KMS-11 (cell line): ENCODE data around the gene DHRS13.
A peak's percentile ranks its signal among the peaks of the same experiment; 100 is the strongest.
"Not testable (repeated sequence)": the region's sequence is repeated elsewhere in the genome, so short reads cannot be mapped to it uniquely, and the experiment has no call there.

Experiments
- H2AFZ ChIP-seq: fragments of 200-600 bp; sonication (generic); 2 replicates; pipeline ENCODE4 v1.6.1; 2016; ENCODE audit warnings: antibody characterized with exemption, mixed run types, low read depth
- H3K27ac ChIP-seq: fragments of 200-600 bp; sonication (generic); 2 replicates; pipeline ENCODE4 v1.6.1; 2016; ENCODE audit warnings: mild to moderate bottlenecking, mixed run types
- H3K27me3 ChIP-seq: fragments of 200-600 bp; sonication (generic); 2 replicates; pipeline ENCODE4 v1.6.1; 2017; ENCODE audit warnings: mild to moderate bottlenecking, low read depth, mixed run types, moderate library complexity; ENCODE audit not compliant: insufficient read depth
- H3K36me3 ChIP-seq: fragments of 200-600 bp; sonication (generic); 2 replicates; pipeline ENCODE4 v1.6.1; 2017; ENCODE audit warnings: mild to moderate bottlenecking, mixed run types; ENCODE audit not compliant: insufficient read depth
- H3K4me1 ChIP-seq: fragments of 200-600 bp; sonication (generic); 2 replicates; pipeline ENCODE4 v1.6.1; 2016; ENCODE audit warnings: mild to moderate bottlenecking, low read depth, mixed run types; ENCODE audit not compliant: poor library complexity, severe bottlenecking
- H3K4me2 ChIP-seq: fragments of 200-600 bp; sonication (generic); 2 replicates; pipeline ENCODE4 v1.7.0; 2016; ENCODE audit warnings: mild to moderate bottlenecking, mixed run types
- H3K4me3 ChIP-seq: fragments of 200-600 bp; sonication (generic); IDR thresholded peaks from 2 replicates; pipeline ENCODE4 v1.6.1; 2017; ENCODE audit warnings: low read depth, low read length, mixed read lengths; ENCODE audit not compliant: insufficient read depth
- H3K79me2 ChIP-seq: fragments of 200-600 bp; sonication (generic); 2 replicates; pipeline ENCODE4 v1.6.1; 2016; ENCODE audit warnings: low read depth, mixed run types; ENCODE audit not compliant: insufficient read depth
- H3K9ac ChIP-seq: fragments of 200-600 bp; sonication (generic); 2 replicates; pipeline ENCODE4 v1.6.1; 2016; ENCODE audit warnings: mild to moderate bottlenecking, mixed run types
- H4K20me1 ChIP-seq: fragments of 200-600 bp; sonication (generic); 2 replicates; pipeline ENCODE4 v1.6.1; 2016; ENCODE audit warnings: mild to moderate bottlenecking, mixed run types; ENCODE audit not compliant: insufficient read depth
- TF ChIP-seq, protein P1 (sequence below): fragments of 200-600 bp; sonication (generic); conservative IDR thresholded peaks from 2 replicates; pipeline ENCODE4 v1.6.1; 2017; ENCODE audit warnings: low read depth, mild to moderate bottlenecking, antibody characterized with exemption, low read length, moderate library complexity, mixed read lengths

Gene DHRS13

DNA sequence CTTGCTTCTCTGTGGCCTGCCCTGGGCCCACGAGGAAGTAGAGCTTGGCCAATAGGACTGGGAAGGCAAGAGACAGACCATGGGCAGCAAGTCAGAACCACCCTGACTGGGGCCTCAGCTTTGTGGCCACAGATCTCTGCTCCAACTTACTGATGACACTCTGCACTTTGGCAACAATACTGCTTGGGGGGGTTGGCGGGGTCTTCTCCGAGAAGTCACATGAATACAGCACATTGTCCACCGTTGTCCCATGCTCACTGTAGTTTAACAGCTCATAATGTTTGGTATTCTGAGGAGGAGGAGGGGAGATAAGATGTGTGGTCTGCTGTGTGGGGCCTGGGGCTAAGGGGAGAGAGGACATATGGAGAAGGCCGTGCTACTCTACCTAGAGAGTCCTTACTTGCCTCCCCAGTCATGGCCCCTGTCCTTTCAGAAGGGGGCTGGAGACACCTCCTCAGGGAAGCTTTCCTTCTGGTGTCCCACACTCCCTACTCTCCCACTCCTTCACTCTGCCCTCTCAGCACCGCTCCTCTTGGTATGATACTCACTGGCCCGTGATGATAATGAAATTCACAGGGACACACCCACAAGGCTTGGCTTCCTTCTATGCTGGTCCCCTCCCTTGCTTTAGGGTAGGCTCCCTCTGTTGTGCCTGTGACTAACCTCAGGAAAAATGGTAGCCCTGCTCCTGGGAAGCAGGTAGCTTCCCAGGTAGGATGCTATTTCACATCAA, 4.0 kb upstream of the DHRS13 start:
- Histone ChIP-seq H3K4me1 (peaks cover 6% of the 10 kb centered on the region), H3K36me3 (no peaks in the 10 kb centered on the region; the same call in 1 of the 2 replicates), H3K4me3 (no peak overlapping the region), H2AFZ (no peak overlapping the region), H3K27ac (no peak overlapping the region), H3K4me2 (no peak overlapping the region), H3K79me2 (0 out of 2 replicates have a peak, but pooled peaks cover 4% of the 10 kb centered on the region), H3K9ac (no peak overlapping the region), H3K27me3 (no peaks in the 10 kb centered on the region), H4K20me1 (no peaks in the 10 kb centered on the region)
- TF ChIP-seq, protein P1, sequence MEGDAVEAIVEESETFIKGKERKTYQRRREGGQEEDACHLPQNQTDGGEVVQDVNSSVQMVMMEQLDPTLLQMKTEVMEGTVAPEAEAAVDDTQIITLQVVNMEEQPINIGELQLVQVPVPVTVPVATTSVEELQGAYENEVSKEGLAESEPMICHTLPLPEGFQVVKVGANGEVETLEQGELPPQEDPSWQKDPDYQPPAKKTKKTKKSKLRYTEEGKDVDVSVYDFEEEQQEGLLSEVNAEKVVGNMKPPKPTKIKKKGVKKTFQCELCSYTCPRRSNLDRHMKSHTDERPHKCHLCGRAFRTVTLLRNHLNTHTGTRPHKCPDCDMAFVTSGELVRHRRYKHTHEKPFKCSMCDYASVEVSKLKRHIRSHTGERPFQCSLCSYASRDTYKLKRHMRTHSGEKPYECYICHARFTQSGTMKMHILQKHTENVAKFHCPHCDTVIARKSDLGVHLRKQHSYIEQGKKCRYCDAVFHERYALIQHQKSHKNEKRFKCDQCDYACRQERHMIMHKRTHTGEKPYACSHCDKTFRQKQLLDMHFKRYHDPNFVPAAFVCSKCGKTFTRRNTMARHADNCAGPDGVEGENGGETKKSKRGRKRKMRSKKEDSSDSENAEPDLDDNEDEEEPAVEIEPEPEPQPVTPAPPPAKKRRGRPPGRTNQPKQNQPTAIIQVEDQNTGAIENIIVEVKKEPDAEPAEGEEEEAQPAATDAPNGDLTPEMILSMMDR = no peak

DNA sequence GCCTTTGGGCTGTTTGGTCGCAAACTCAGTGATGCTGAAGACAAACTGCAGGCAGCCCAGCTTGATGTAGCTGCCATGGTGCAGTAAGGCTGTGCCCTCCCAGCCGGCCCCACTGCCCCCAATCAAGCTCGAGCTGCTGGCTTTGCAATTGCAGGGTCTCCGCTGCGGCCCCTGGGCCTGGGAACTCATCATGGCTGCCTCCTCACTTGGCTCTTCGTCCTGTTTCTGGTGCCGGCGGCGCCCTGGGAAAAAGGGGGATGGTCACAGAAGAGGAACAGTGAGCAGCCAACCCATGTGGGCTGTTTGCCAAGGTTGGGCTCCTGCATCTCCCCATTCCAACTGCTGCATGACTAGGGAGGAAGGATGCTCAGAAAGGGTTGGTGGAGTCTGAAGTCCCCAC, 3.4 kb upstream of the DHRS13 start:
- H3K4me2 ChIP-seq = no peak overlapping the region
- H3K27ac ChIP-seq = no peak overlapping the region
- H3K79me2 ChIP-seq = peaks cover 10% of the 10 kb centered on the region; the same call in 1 of the 2 replicates
- H3K36me3 ChIP-seq = no peaks in the 10 kb centered on the region; the same call in 1 of the 2 replicates
- H3K9ac ChIP-seq = no peak overlapping the region
- TF ChIP-seq, protein P1 = no peak
- no peak overlapping the region for H3K4me3 ChIP-seq
- no peaks in the 10 kb centered on the region for H4K20me1 ChIP-seq
- no peak overlapping the region for H2AFZ ChIP-seq
- H3K4me1 ChIP-seq = peaks cover 12% of the 10 kb centered on the region
- no peaks in the 10 kb centered on the region for H3K27me3 ChIP-seq

DNA sequence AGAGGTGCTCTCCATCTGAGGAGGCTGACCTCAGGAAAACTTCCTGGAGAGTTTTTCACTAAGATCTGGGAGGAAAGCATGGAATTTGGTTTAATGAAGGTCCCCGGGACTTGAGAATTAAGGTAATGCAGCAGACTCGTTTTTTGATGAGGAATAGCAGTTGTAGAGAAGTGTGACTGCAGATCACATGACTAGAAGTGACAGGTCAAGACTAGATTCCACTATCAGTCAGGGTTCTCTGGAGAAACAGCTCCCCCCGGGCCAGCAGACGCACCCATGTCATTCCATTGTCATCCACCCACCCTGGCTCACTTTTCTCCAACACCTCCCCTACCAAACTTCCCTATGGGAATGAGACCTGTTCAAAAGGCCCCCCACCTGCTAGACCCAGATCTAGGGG, 1.9 kb upstream of the DHRS13 start:
- Histone ChIP-seq H3K4me1 (peaks cover 17% of the 10 kb centered on the region), H3K9ac (no peak overlapping the region), H3K27ac (no peak overlapping the region), H3K4me2 (no peak overlapping the region), H3K27me3 (no peaks in the 10 kb centered on the region), H3K79me2 (peaks cover 12% of the 10 kb centered on the region; the same call in 1 of the 2 replicates), H3K4me3 (no peak overlapping the region), H3K36me3 (no peaks in the 10 kb centered on the region; the same call in 1 of the 2 replicates), H4K20me1 (no peaks in the 10 kb centered on the region), H2AFZ (no peak overlapping the region)
- TF ChIP-seq, protein P1 = no peak

DNA sequence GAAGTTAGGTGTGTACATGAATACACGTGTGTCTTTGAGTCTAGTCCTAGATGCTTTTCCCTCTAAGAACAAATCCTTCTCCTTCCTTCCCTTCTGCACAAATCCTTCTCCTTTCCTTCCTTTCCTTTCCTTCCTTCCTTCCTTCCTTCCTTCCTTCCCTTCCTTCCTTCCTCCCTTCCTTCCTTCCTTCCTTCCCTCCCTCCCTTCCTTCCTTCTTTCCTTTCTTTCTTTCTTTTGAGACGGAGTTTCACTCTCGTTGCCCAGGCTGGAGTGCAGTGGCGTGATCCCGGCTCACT, 615 bp upstream of the DHRS13 start:
- Histone ChIP-seq H3K79me2 (peaks cover 12% of the 10 kb centered on the region; the same call in 1 of the 2 replicates), H3K4me1 (peaks cover 21% of the 10 kb centered on the region), H3K4me2 (peak overlapping the region; percentile 31; the same call in 1 of the 2 replicates)
- not testable (repeated sequence) for H3K4me3 ChIP-seq, H3K27me3 ChIP-seq, H3K36me3 ChIP-seq, H2AFZ ChIP-seq, H3K27ac ChIP-seq, H3K9ac ChIP-seq, H4K20me1 ChIP-seq
